Choroid plexus epithelial cell (primary cell): ENCODE data around the gene ZNF358.

Source experiments
- DNase-seq: peaks from one replicate; pipeline ENCODE4 v3.0.0-alpha.2; 2010; ENCODE audit warnings: low read depth
- H3K4me3 ChIP-seq: 2 replicates; pipeline ENCODE4 v1.5.1; 2011; ENCODE audit warnings: low read depth, mild to moderate bottlenecking, control low read depth, low read length, moderate library complexity
- CTCF ChIP-seq: conservative IDR thresholded peaks from 2 replicates; pipeline ENCODE4 v1.5.1; 2011; ENCODE audit warnings: low read depth, mild to moderate bottlenecking, control low read depth, inconsistent platforms, low read length, moderate library complexity

ZNF358 gene

DNA sequence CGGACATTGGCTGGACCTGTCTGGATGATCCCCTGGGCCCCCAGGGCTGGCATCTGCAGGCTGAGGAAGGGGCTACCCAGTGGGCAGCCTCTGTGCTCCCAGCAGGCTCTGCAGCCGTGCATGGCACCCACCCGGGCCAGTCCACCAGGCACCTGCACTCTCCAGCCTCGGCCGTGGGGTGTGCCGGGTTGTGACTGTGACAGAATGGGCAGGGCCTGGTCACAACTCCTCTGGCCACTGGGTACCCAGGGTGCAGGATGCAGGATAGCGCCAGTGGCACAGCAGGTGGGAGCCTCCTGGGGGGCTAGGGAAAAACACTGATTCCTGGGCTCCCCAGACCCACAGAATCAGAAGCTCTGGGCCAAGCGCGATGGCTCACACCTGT, 37.1 kb upstream of the ZNF358 start:
- no peak for DNase-seq
- H3K4me3 ChIP-seq, result no peak overlapping the region
- no peak for TF ChIP-seq CTCF

DNA sequence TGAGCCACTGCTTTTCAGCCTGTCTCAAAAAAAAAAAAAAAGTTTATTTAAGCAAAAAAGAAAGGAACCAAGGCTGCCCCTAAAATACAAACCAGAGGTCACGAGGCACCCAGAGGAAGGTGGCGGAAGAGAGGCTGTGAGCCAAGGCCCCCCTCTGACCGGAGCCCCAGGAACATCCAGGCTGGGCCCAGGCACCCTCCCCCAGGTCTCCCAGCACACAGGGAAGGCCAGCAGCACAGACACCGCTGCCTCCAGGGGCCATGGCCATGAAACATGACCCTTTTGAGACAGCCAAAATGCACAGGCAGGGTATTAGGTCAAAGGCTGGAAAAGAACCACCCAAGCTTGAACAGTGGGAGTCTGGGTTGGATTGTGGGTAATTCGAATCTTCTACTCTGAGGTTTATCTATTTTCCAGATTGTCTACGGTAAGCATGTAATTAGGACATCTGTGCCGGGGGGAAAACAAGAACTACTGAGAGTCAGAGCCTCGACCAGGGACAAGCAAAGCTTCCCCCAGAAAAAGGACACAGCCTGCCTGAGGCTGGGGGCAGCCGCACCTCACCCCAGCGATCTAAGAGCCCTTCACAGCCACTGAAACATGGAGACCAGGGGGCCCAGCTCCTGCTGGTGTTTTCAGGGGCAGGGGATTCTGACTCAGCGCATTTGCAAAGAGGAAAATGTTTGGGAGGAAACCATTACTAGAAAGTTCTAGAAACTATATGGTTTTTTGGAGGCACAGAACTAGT, 35.5 kb upstream of the ZNF358 start:
- no peak for TF ChIP-seq CTCF
- no peak overlapping the region for H3K4me3 ChIP-seq
- peak; percentile 27 for DNase-seq

- no peak for DNase-seq
- no peak for TF ChIP-seq CTCF
- no peak overlapping the region for H3K4me3 ChIP-seq
Measured at GRCh38 chr19:7480970-7481255, 35.0 kb upstream of the ZNF358 start.

DNA sequence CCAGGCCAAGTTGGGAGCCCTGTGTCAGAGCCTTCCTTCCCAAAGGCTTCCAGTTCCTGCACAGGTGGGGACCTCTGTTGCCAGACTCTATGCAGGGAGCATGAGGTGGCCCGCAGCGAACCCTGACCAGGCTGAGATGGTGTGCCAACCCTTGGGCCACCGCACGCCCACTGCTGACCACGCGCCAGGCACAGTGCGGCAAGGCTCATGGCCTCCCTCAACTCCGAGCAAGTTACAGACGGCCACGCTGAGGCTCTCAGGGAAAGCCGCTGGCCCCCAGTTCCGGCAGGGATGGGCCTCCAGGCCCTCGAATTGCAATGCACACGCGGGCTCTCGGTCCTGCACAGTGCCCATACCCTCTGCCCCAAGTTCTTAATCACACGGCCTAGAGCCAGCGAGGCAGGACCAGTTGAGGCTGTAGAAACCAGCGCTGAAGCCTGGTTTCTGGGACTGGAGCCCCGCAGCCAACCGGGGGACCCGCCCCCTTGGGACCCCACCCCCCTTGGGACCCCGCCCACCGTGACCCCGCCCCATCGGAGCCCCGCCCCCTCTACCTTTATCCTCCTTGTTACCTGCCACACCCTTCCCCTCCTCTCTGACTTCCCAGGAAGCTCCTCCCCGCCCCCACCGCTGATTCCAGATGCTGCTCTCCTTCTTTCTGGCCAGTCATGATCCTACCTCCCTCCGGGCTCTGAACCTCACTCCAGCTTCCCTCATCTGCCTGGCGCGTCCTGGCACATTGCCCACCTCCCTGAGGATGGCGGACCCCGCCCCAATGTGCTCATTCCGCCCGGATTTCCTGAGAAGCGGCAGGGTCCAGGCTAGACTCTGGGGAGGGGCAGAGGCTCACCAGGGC, 33.1 kb upstream of the ZNF358 start:
- no peak for DNase-seq
- TF ChIP-seq CTCF, result no peak
- H3K4me3 ChIP-seq, result no peak overlapping the region

GRCh38 chr19:7483720-7484201, 32.1 kb upstream of the ZNF358 start:
- H3K4me3 ChIP-seq, result no peak overlapping the region
- no peak for TF ChIP-seq CTCF
- no peak for DNase-seq

DNA sequence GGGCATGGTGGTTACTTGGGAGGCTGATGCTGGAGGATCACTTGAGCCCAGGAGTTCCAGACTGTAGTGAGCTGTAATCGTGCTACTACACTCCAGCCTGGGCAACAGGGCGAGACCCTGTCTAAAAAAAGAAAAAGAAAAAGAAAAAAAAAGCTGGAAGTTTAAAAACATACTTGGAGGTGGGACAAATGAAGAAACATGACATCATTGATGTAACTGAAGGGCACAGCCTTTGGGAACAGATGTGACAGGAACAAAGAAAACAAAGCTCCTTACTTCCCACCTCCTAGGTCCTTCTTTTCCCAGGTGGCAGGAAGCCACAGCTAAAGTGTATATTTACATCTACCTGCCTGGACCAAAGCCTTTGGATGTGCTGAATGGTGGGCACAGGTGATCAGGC, 29.0 kb upstream of the ZNF358 start:
- DNase-seq, result no peak
- H3K4me3 ChIP-seq, result no peak overlapping the region
- TF ChIP-seq CTCF, result no peak
